ENCODE measurements around the gene ARL2BP. TPM values are rescaled to one million over a fixed set of nuclear protein-coding genes. Genes with fewer than 3 reads are reported as not detected.

The ARL2BP gene
- total RNA-seq, 1 experiment from 2014 or later: 10.5 TPM

DNA sequence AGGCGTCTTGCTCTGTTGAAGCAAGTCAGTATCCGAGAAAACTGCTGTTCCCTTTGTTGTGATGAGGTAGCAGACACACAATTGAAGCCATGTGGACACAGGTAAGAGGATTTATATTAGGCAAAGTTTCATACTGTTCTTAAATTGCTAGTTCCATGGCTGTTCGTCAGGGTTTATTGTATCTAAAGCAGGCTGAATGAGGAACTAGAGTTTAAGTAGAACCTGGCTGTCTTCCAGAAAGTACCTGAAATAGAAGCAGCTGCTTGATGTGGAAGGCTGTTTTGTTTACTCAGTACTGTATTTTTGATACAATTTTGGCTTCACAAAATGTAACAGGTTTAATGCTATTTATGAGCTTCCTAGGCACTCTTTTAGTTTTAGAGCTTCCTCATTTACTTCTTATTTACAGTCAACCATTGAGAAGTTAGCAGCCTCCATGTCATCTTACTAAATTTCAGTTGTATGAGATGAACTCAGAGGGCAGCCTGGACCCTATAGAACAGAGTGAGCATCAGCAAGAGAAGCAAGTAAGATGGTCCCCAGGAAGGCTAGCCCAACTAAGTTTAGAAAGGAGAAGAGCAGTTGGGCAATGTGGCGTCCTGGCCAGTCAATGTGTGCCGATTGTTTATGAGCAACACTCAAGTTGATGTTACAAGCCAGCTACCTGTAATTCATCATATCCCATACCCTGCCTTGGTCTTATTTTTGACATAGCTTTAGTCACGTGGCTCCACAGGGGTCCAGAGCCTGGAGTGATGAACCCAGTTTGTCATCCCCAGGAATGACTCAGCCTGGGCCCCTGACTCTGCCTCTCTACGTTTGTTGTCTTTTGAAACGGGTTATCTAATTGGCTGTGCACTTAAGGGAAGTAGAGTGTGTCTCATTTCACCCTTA lies 9.7 kb upstream of the ARL2BP start:
- DNase-seq (ENCODE audit: low spot score): no peak

GRCh38 chr16:57236022-57236350 lies 9.1 kb upstream of the ARL2BP start:
- no peak for DNase-seq (ENCODE audit: low spot score)

GRCh38 chr16:57238682-57239081 lies 6.4 kb upstream of the ARL2BP start:
- no peak for DNase-seq (ENCODE audit: low spot score)

- DNase-seq (ENCODE audit: low spot score): no peak
Observed at GRCh38 chr16:57239107-57239506, 6.0 kb upstream of the ARL2BP start.

DNA sequence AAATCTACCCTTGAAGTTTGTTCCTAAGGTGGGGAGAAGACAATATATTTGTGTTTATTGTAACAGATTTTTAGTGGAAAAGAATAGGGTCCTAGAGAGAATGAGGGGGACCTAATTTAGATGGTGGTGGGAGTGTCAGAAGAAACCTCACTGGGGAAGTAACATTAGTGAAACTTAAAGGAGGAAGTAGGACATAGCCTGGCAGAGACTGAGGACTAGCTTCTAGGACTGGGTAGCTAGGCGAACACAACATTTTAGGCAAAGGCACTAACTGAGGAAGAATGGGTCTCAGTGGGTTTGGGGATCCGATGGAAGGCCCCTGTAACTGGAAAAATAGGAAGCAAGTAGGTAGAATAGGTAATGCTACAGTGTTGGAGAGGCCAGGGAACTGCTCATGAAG lies 4.2 kb upstream of the ARL2BP start:
- no peak for DNase-seq (ENCODE audit: low spot score)

GRCh38 chr16:57242650-57243049 lies 2.4 kb upstream of the ARL2BP start:
- no peak for DNase-seq (ENCODE audit: low spot score)

DNA sequence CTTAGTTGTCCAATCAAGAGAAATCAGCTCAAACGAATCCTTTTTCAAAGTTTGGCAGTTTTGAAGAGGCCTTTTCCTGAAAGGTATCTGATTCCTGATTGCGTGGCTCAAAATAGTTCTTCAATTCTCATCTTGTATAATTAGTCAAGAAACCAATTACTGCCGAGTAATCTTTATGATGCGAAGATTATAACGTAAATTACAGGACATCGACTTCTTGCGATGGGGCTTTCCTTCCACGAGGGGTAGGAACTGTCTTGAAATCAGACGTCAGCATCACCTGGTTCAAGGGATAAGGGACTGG lies 644 bp upstream of the ARL2BP start:
- DNase-seq (ENCODE audit: low spot score): no peak

DNA sequence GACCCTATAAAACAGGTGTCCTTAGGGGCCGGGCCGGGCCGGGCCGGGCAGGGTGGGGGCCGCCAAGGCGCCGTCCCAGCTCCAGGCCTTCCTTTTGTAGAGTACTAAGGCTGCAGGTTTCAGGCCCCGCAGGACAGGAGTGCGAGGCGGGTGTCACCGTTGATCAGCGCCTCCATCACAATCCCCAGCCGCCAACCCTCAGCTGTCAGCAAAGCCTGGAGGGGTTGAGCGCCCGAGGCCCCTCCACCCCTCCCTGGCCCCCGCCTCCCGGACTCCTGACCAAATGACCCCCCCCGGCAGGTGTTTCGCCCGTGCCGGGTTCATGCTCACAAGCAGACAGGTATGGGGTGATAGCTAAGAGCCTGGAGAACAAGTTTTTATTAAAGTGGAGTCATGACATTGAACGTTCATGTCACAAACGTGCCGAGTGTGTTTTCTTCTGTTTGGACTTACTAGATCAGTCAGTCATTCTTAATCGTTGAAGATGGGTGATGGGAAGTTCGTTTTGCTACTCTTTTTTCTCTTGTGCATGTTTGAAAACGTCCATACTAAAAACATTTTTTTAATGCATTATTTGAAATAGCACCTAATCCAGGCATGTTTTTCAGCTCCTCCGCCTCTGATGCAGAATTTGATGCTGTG lies 534 bp downstream of the ARL2BP start:
- DNase-seq (ENCODE audit: low spot score): peak; percentile 25

DNA sequence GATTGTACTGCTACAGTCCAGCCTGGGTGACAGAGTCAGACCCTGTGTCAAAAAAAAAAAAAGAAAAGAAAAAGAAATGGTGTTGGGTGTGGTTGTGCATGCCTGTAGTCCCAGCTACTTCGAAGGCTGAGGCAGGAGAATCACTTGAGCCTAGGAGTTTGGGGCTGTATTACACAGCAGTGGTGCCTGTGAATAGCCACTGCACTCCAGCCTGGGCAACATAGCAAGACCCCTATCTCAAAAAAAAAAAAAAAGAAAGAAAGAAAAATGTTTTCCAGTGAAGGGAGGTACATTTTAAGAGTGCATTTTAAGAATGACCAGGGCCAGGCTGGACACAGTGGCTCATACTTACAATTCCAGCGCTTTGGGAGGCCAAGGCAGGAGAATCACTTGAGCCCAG lies 6.3 kb downstream of the ARL2BP start:
- DNase-seq (ENCODE audit: low spot score): no peak

DNA sequence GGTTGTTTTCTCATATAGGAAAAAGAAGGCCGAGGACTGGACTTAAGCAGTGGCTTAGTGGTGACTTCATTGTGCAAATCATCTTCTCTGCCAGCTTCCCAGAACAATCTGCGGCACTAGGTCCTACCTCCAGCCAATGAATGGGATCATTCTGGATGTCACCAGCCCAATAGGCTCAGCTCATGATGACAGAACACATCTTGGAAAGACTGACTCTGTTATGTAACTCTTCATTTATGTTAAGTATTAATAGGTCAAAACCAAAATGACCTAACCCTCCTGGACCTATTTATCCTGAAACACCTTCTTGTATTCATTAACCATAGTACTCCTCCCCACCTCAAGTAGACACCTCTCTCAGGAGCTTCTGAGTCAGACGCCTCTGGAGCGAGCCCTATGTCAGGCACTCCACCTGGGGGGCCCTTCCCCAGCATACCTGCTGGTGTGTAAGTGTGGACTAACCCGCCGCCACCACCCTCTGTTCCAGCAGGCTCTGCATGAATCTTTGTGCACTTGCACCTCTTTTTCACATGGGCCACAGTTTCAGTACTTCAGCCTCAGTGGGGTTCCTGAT lies 7.2 kb downstream of the ARL2BP start:
- no peak for DNase-seq (ENCODE audit: low spot score)

GRCh38 chr16:57253466-57253865 lies 8.4 kb downstream of the ARL2BP start:
- no peak for DNase-seq (ENCODE audit: low spot score)

DNA sequence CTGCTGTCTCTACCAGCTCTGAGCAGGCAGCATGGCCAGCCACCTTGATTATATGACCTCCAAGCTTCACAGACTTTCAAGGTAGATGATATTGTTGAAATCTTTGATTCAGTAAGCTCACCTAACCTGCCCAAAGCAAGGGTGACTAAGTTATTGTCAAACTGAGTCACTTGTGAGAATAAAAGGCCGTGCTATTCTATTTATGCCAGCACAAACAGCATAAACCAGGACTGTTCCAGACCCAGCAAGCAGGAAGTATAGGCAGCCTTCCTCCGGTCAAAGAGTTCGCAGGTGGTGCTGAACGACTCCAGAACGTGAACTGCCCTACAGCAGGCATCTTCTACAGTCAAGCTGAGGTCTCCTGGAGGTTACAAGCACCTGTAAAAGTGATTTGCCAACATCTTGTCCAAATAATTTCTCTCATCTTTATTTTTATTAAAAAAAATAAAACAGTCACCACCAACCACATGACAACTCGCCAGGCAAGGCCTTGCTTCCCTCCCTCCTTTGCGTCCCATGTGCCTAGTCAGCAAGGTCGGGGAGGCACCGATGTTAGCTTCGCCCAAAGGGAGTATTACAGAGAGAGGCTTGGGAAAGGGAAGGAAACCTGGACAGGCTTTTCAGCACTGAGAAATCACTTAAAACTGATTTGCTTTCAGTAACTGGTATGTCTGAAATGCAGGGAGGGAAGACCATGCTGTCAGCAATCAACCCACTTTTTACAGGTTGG lies 10.8 kb downstream of the ARL2BP start:
- DNase-seq (ENCODE audit: low spot score): no peak

GRCh38 chr16:57256601-57257395 lies 11.7 kb downstream of the ARL2BP start:
- DNase-seq (ENCODE audit: low spot score): no peak

GRCh38 chr16:57257455-57258070 lies 12.5 kb downstream of the ARL2BP start:
- DNase-seq (ENCODE audit: low spot score): no peak

- no peak for DNase-seq (ENCODE audit: low spot score)
Observed at GRCh38 chr16:57258226-57258909, 13.3 kb downstream of the ARL2BP start.

- DNase-seq (ENCODE audit: low spot score): no peak
Observed at GRCh38 chr16:57258910-57259475, 13.9 kb downstream of the ARL2BP start.

GRCh38 chr16:57260294-57260929 lies 15.4 kb downstream of the ARL2BP start:
- DNase-seq (ENCODE audit: low spot score): no peak

DNA sequence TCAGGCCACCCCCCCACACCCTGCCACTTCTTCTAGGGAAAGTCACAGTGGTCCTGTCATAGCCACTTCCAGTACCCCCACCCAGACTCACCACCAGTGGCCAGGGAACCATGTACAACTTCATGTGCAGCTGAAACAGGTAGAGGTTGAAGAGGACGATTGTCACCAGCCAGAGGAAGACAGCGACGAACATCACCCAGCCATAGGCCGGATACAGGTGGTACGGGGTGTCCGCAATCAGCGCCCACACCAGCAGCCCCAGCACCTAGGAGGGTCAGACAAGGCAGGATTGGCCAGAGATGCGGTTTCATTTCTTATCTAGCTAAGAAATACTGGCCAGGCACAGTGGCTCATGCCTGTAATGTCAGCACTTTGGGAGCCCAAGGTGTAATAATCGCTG lies 16.7 kb downstream of the ARL2BP start:
- no peak for DNase-seq (ENCODE audit: low spot score)

DNA sequence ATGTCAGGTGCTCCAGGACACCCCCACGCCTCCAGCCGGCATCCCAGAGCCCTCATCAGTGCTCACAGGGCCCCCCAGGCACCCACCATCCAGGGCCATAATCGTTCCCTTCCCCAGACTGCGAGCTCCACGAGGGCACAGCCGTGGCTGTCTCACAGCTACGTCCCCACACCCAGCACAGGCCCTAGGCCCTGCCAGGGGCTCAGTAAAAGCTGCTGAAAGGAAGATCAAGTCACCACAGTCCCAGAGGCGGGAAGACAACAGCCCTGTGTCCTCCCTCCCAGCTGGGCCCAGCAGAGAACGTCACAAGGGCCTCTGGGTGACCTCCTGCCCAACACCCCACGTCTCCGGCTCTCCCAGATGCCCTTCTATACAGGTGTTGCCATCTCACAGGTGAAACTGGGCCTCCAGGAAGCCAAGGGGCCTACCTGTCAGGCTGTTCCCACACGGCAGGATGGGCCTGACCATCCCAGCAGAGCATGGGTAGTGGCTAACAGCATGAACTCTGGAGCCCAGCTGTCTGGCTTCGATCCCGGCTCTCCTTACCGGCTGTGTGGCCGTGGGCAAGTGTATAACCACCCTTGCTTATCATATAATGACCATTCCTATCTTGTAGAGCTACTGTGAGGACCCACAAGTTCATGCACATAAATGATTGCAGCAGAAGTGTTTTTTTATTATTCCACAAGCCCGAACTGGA lies 17.9 kb downstream of the ARL2BP start:
- DNase-seq (ENCODE audit: low spot score): no peak
